ENCODE measurements around the gene MTSS2.
"Not testable (repeated sequence)": the region's sequence is repeated elsewhere in the genome, so short reads cannot be mapped to it uniquely, and the experiment has no call there.

MTSS2 gene

GRCh38 chr16:70675851-70676513 lies 9.9 kb downstream of the MTSS2 start:
- H3K4me2 ChIP-seq = no peak overlapping the region
- no peaks in the 10 kb centered on the region for H3K27me3 ChIP-seq
- H3K27ac ChIP-seq = no peak overlapping the region
- H3K36me3 ChIP-seq = peaks cover 9 to 97% (median 91%) of the 10 kb centered on the region in 11 experiments
- no peak overlapping the region for H3K9ac ChIP-seq
- H3K4me3 ChIP-seq = no peak overlapping the region
- TF ChIP-seq Cebpa-rat (IDR thresholded peaks at IDR 0.05) = no peak
- peaks cover 0 to 18% (median 11%) of the 10 kb centered on the region in 10 experiments; a peak in 17 of 20 replicates for H3K4me1 ChIP-seq
- no peaks in the 10 kb centered on the region for H3K9me3 ChIP-seq (replicated peaks in 1 of 11)
- peaks cover 0 to 55% (median 10%) of the 10 kb centered on the region in 11 experiments; a peak in 16 of 22 replicates for H4K20me1 ChIP-seq

GRCh38 chr16:70674221-70675014 lies 11.4 kb downstream of the MTSS2 start:
- Histone ChIP-seq H3K4me2 (no peak overlapping the region), H3K4me1 (peaks cover 0 to 8% (median 7%) of the 10 kb centered on the region in 10 experiments; a peak in 14 of 20 replicates), H3K9ac (no peak overlapping the region), H3K4me3 (no peak overlapping the region), H3K27me3 (no peaks in the 10 kb centered on the region), H3K9me3 (replicated peaks in 1 of 11) (no peaks in the 10 kb centered on the region), H3K36me3 (peaks cover 9 to 99% (median 95%) of the 10 kb centered on the region in 11 experiments), H3K27ac (no peak overlapping the region), H4K20me1 (peaks cover 0 to 45% (median 0%) of the 10 kb centered on the region in 11 experiments; a peak in 7 of 22 replicates)
- no peak for TF ChIP-seq Cebpa-rat (IDR thresholded peaks at IDR 0.05)

- not testable (repeated sequence) for H3K9me3 ChIP-seq (replicated peaks in 1 of 11); H3K4me2 ChIP-seq; H3K4me1 ChIP-seq; H3K27ac ChIP-seq; H3K9ac ChIP-seq; H3K4me3 ChIP-seq; H3K27me3 ChIP-seq
- peaks cover 31 to 100% (median 96%) of the 10 kb centered on the region in 11 experiments for H3K36me3 ChIP-seq
- peaks cover 0 to 30% (median 0%) of the 10 kb centered on the region in 11 experiments; a peak in 7 of 22 replicates for H4K20me1 ChIP-seq
Observed at GRCh38 chr16:70670938-70671337, 14.9 kb downstream of the MTSS2 start.

- H3K9me3 ChIP-seq (replicated peaks in 1 of 11) = no peaks in the 10 kb centered on the region; a peak in 1 of 22 replicates
- H3K9ac ChIP-seq = no peak overlapping the region
- no peak overlapping the region for H3K27ac ChIP-seq
- peaks cover 35 to 100% (median 96%) of the 10 kb centered on the region in 11 experiments for H3K36me3 ChIP-seq
- H3K4me1 ChIP-seq = no peaks in the 10 kb centered on the region
- TF ChIP-seq Cebpa-rat (IDR thresholded peaks at IDR 0.05) = no peak
- no peak overlapping the region for H3K4me2 ChIP-seq
- H3K27me3 ChIP-seq = no peaks in the 10 kb centered on the region
- peaks cover 0 to 30% (median 0%) of the 10 kb centered on the region in 11 experiments; a peak in 6 of 22 replicates for H4K20me1 ChIP-seq
- H3K4me3 ChIP-seq = no peak overlapping the region
Observed at GRCh38 chr16:70670175-70670574, 15.7 kb downstream of the MTSS2 start.

- Histone ChIP-seq H4K20me1 (peaks cover 0 to 31% (median 0%) of the 10 kb centered on the region in 11 experiments; a peak in 8 of 22 replicates), H3K4me2 (no peak overlapping the region), H3K9me3 (replicated peaks in 1 of 11) (no peaks in the 10 kb centered on the region; a peak in 1 of 22 replicates), H3K27me3 (no peaks in the 10 kb centered on the region), H3K4me1 (no peaks in the 10 kb centered on the region), H3K4me3 (no peak overlapping the region), H3K9ac (no peak overlapping the region), H3K36me3 (peaks cover 40 to 91% (median 82%) of the 10 kb centered on the region in 11 experiments), H3K27ac (no peak overlapping the region)
- no peak for TF ChIP-seq Cebpa-rat (IDR thresholded peaks at IDR 0.05)
Observed at GRCh38 chr16:70665806-70666735, 19.8 kb downstream of the MTSS2 start.

GRCh38 chr16:70665113-70665694 lies 20.6 kb downstream of the MTSS2 start:
- TF ChIP-seq Cebpa-rat (IDR thresholded peaks at IDR 0.05) = no peak
- H3K4me1 ChIP-seq = no peaks in the 10 kb centered on the region
- H3K4me2 ChIP-seq = no peak overlapping the region
- peaks cover 40 to 82% (median 73%) of the 10 kb centered on the region in 11 experiments for H3K36me3 ChIP-seq
- no peak overlapping the region for H3K9ac ChIP-seq
- H4K20me1 ChIP-seq = peaks cover 0 to 31% (median 0%) of the 10 kb centered on the region in 11 experiments; a peak in 8 of 22 replicates
- no peak overlapping the region for H3K27ac ChIP-seq
- H3K9me3 ChIP-seq (replicated peaks in 1 of 11) = no peaks in the 10 kb centered on the region; a peak in 1 of 22 replicates
- H3K27me3 ChIP-seq = no peaks in the 10 kb centered on the region
- no peak overlapping the region for H3K4me3 ChIP-seq

GRCh38 chr16:70664325-70665112 lies 21.3 kb downstream of the MTSS2 start:
- Histone ChIP-seq H3K27me3 (no peaks in the 10 kb centered on the region), H3K4me1 (0 out of 20 replicates have a peak, but pooled peaks cover 0 to 2% (median 0%) of the 10 kb centered on the region in 10 experiments), H3K9me3 (replicated peaks in 1 of 11) (no peaks in the 10 kb centered on the region; a peak in 1 of 22 replicates), H3K4me3 (no peak overlapping the region), H3K36me3 (peaks cover 36 to 75% (median 66%) of the 10 kb centered on the region in 11 experiments), H3K9ac (no peak overlapping the region), H3K27ac (no peak overlapping the region), H4K20me1 (peaks cover 0 to 31% (median 0%) of the 10 kb centered on the region in 11 experiments; a peak in 8 of 22 replicates), H3K4me2 (no peak overlapping the region)
- TF ChIP-seq Cebpa-rat (IDR thresholded peaks at IDR 0.05) = no peak
